ENCODE data around the gene KAT6B. TPM values are rescaled to one million over a fixed set of nuclear protein-coding genes. Genes with fewer than 3 reads are reported as not detected.
A peak's percentile ranks its signal among the peaks of the same experiment; 100 is the strongest.
"Not testable (repeated sequence)": the region's sequence is repeated elsewhere in the genome, so short reads cannot be mapped to it uniquely, and the experiment has no call there.

KAT6B gene
- total RNA-seq, 1 donor from 2014 or later, result 69.3 TPM

GRCh38 chr10:75040576-75040975 is 214.2 kb downstream of the KAT6B start:
- no peak for DNase-seq

GRCh38 chr10:75042292-75042974 is 216.0 kb downstream of the KAT6B start:
- no peak for DNase-seq

- DNase-seq, result no peak
These were observed 217.1 kb downstream of the KAT6B start for GRCh38 chr10:75043256-75044131.

- DNase-seq, result no peak
These were observed 222.3 kb downstream of the KAT6B start for GRCh38 chr10:75048669-75049098.

GRCh38 chr10:75049316-75050148 is 223.1 kb downstream of the KAT6B start:
- DNase-seq, result no peak

GRCh38 chr10:75050149-75050919 is 223.9 kb downstream of the KAT6B start:
- no peak for DNase-seq

- DNase-seq, result no peak
These were observed 224.9 kb downstream of the KAT6B start for GRCh38 chr10:75051308-75051707.

GRCh38 chr10:75055896-75056406 is 229.6 kb downstream of the KAT6B start:
- not testable (repeated sequence) for DNase-seq

GRCh38 chr10:75057680-75058079 is 231.3 kb downstream of the KAT6B start:
- no peak for DNase-seq

- DNase-seq, result peak; percentile 35
These were observed 231.8 kb downstream of the KAT6B start for GRCh38 chr10:75058161-75058560.

GRCh38 chr10:75061709-75062505 is 235.5 kb downstream of the KAT6B start:
- peak; percentile 65 for DNase-seq

GRCh38 chr10:75062506-75063299 is 236.3 kb downstream of the KAT6B start:
- DNase-seq, result peak; percentile 96

- no peak for DNase-seq
These were observed 237.2 kb downstream of the KAT6B start for GRCh38 chr10:75063461-75064230.

GRCh38 chr10:75065076-75065475 is 238.7 kb downstream of the KAT6B start:
- no peak for DNase-seq

- no peak for DNase-seq
These were observed 239.9 kb downstream of the KAT6B start for GRCh38 chr10:75066271-75066670.

GRCh38 chr10:75067272-75067671 is 240.9 kb downstream of the KAT6B start:
- no peak for DNase-seq

- peak; percentile 23 for DNase-seq
These were observed 242.1 kb downstream of the KAT6B start for GRCh38 chr10:75068523-75068922.

- no peak for DNase-seq
These were observed 244.1 kb downstream of the KAT6B start for GRCh38 chr10:75070476-75070875.

GRCh38 chr10:75070961-75071428 is 244.6 kb downstream of the KAT6B start:
- DNase-seq, result no peak

Measured in skin of body (tissue), 2 donors.